RPMI8226 (cell line): ENCODE data around the gene CADM4.
A peak's percentile ranks its signal among the peaks of the same experiment; 100 is the strongest.
"Not testable (repeated sequence)": the region's sequence is repeated elsewhere in the genome, so short reads cannot be mapped to it uniquely, and the experiment has no call there.

Experiments
- DNase-seq: peaks from one replicate; pipeline ENCODE4 v3.0.0-alpha.2; 2015

The CADM4 gene

DNA sequence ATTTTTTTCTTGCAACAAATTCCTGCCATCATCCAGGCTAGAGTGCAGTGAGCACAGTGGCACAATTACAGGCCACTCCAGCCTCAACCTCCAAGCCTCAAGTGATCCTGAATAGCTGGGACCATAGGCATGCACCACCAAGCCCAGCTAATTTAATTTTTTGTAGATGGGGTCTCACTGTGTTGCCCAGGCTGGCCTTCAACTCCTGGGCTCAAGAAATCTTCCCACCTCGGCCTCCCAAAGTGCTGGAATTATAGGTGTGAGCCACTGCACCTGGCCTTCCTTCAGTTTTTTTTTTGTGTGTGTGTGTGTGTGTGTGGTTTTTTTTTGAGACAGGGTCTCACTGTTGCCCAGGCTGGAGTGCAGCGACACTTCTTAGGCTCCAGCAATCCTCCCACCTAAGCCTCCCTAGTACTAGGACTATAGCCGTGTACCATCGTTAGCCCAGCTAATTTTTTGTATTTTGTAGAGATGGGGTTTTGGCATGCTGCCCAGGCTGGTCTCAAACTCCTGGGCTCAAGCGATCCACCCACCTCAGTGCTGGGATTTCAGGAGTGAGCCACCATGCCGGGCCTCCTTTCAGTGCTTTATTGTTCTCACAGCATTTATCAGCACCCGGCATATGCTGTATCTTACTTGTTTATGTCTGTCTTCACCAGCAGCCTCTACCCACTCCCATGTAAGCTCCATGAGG, 33.6 kb downstream of the CADM4 start:
- DNase-seq, result no peak

DNA sequence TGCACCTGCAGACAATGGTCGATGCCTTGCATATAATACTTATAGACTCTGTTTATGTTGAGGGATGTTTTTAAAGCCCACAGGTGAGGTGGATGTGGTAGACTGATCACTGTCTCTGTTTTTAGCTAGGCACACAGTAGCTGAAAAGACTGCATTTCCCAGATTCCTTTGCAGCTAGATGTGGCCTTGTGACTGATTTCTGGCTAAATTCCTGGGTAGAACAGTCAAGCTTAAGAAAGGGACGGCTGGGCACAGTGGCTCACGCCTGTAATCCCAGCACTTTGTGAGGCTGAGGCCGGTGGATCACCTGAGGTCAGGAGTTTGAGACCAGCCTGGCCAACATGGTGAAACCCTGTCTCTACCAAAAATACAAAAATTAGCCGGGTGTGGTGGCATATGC, 39.3 kb downstream of the CADM4 start:
- DNase-seq, result not testable (repeated sequence)

DNA sequence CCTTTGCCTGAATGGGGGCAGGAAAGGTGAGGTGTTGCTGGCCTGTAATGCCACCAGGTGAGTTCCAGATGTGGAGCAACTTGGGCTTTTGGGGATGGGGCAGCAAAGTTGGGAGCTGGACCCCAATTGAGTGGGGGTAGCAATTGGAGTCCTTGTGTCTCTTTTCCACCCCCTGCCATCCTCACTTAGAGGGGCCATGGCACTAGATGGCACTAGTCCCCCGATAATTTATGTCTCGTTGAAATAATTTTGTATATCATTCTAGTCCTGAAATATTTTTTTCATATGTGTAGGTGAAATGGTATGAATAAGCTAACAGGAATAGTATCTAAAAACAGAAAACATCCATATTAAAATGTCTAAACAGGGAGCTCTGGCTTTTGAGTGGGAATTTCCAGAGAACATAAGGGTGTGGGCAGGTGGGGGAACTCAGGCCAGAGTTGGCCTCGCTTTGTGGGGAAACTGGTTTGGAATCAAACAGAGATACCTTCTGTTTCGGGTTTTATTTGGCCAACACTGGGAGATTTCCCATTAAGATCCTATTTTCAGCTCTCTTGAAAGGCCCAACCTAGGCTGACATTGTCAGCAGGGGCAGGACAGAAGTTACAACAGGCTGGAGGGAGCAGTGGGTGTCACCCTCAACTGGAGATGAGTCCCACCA, 39.9 kb downstream of the CADM4 start:
- DNase-seq, result no peak

DNA sequence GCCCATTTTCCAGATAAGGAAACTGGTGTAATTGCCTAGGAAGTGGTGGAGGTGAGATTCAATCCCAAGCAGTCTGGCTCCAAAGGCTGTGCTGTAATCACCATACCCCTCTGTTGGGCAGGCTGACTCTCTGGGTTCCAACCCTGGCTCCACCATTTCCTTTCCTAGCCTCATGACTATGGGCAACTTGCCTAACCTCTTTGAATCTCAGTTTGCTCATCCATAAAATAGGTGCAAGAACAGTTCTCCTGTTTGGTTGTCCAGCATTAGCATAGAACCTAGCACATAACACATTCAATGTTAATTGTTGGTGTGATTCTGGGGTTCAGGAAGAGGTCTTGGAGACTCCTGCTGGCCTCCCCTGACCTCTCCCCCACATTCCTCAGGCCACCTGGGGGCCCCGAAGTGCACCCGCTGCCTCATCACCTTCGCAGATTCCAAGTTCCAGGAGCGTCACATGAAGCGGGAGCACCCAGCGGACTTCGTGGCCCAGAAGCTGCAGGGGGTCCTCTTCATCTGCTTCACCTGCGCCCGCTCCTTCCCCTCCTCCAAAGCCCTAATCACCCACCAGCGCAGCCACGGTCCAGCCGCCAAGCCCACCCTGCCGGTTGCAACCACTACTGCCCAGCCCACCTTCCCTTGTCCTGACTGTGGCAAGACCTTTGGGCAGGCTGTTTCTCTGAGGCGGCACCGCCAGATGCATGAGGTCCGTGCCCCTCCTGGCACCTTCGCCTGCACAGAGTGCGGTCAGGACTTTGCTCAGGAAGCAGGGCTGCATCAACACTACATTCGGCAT, 41.0 kb downstream of the CADM4 start:
- DNase-seq, result no peak

DNA sequence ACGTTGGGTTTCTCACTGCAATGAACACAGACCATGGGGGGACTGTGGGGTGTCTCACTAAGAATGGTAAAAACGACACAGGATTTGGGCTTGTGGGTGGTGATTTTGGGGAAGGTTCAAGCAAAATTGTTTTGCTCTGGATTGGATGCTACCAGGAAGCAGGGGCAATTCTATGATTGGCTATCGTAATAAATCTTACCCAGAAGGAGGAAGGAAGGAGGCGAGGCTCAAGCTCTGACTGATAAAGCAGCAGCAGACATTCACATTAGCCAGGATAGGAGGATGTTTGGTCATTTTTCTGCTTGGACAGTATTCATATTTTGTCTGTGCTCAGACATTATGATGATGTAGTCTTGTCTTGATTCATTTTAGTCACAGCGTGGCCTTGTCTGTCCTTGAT, 41.8 kb downstream of the CADM4 start:
- DNase-seq, result no peak

DNA sequence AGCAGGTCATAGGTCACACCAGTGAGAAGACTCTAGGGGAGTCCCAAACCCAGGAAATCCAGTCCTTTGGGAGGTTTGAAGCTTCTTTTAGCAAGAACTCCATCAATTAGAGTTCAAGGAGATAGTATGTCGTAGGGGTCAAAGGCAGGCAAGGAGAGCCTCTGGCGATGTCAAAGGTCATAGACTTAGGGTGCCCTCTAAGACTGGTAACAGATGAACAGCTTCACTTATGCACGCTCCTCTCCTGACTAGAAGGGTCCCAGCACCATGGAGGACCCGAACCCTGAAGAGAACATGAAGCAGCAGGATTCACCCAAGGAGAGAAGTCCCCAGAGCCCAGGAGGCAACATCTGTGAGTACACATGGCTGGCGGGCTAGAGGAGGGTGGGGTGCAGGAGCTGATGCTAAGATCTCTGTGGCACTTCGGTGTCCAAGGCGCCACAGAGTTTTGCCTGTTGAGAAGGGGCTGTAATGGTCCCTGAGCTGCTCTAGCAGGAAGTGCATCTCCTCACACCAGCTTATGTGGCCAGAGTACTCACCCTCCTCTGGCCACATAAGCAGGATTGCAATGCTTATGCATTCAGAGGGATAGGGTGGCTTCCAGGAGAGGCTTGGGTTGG, 42.7 kb downstream of the CADM4 start:
- no peak for DNase-seq

DNA sequence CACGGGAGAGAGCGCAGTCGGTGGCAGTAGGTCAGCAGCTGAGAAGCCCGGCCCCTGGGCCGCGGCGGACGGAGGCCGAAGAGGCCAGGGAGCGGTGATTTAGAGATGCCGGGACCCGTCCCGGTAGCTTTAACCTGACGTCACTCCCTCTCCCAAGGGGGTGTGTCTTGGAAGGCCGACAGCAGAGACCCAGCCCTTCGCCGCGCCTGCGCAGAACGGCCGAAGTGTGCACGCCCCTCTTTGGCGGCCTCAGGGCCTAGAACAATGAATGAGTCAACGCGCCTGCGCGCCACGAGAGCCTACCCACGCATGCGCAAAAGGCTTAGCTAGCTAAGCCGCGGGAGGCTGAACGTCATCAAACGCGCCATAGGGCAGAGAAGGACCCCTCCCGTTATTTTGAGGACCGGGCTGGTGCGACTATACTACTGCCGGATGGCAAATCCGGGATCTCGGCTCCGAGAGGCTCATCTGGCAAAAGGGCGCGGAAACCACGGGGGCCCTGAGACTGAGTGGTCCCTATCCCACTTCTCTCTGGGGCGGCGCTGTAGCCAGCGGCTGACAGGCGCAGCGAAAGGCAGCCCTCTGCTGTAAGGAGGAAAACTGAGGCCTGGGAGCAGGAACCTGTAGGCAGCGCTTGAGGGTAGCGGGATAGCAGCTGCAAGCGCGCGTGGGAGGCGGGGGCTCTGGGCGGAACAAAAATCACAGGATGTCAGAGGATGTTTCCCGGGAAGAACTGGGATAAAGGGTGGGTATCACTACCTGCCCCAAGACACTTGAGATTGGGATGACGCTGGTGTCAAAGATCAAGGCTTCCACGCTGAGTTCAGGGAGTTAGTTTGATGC, 43.4 kb downstream of the CADM4 start, which contains the start of the genes IRGQ and ZNF576:
TSS of gene IRGQ (minus strand) at position 136 of the 843 bp plus-strand sequence. CDS start 796 bp downstream, outside the sequence.
TSS of gene ZNF576 (plus strand) at position 597 of the 843 bp plus-strand sequence. CDS start 514 bp downstream, outside the sequence.
- DNase-seq, result peak; percentile 99

DNA sequence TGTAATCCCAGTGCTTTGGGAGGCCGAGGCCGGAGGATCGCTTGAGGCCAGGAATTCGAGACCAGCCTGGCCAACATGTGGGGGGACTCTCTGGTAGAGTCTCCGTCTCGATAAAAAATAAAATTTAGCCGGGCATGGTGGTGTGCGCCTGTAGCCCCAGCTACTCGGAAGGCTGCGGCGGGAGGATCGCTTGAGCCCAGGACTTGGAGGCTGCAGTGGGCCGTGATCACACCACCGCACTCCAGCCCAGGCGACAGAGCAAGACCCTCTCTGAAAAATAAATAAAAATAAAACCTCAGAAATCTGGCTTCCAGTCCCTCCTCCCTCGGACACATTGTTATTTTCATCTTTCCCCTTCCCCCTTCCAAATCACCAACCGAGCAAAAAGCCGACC, 44.0 kb downstream of the CADM4 start:
- peak; percentile 11 for DNase-seq

DNA sequence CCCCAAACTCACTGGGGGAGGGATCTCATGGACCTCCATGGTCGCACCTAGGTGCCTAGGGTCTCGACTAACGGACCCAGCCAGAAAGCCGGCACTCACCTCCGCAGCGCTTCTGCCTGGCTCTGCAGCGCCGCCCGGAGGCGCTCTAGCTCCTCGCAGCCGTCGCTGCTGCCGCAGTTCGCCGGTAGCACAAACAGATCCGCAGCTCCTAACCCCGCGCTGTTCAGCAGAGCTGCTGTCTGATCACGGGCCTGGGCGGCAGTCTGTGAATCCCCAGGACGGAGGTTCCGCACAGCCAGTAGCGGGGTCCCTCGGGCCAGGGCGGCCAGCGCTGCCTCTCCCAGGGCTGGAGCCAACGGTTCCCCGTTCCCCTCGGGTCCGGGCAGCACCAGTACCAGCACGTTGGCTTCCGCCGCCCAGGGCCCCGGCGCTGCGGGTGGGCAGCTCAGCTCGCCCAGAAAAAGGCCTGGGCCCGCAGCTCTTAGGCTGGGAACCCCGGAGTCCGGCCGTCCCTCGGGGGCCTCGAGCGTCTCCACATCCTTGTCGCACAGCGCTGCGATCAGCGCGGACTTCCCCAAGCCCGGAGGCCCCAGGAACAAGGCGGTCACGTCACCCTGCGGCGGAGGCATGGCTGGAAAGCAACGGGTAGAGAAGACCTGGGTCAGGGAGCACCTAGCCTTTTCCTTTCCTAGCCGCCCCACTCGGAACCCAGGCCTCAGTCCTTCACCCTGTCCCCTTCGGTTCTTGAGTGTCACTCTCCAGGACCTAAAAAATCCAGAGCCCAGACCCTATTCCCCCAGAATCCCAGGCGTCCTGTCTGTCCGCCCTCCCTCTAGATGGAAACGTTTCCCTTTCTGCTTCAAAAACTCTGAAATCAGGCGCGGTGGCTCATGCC, 44.7 kb downstream of the CADM4 start:
- DNase-seq, result peak; percentile 73

DNA sequence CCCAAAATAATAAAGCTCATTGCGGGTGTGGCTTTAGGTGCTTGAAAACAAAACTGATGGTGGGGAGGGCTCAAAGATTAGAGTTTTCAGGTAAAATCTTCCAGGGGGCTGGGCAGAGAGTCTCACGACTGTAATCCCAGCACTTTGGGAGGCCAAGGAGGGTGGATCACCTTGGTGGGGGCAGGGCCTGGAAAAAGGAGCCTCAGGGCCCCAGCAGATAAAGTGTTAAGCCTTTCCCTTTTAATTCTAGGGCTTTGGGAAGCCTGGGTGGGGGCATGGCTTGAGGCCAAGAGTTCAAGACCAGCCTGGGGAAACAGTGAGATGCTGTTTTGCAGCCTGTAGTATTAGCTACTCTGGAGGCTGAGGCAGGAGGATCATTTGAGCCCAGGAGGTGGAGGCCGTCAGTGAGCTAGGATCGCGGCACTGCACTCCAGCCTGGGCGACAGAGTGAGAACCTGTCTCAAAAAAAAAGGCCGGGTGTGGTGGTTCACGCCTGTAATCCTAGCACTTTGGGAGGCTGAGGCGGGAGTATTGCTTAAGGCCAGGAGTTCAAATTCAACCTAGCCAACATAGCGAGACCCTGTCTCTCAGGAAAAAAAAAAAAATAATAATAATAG, 45.5 kb downstream of the CADM4 start:
- no peak for DNase-seq

DNA sequence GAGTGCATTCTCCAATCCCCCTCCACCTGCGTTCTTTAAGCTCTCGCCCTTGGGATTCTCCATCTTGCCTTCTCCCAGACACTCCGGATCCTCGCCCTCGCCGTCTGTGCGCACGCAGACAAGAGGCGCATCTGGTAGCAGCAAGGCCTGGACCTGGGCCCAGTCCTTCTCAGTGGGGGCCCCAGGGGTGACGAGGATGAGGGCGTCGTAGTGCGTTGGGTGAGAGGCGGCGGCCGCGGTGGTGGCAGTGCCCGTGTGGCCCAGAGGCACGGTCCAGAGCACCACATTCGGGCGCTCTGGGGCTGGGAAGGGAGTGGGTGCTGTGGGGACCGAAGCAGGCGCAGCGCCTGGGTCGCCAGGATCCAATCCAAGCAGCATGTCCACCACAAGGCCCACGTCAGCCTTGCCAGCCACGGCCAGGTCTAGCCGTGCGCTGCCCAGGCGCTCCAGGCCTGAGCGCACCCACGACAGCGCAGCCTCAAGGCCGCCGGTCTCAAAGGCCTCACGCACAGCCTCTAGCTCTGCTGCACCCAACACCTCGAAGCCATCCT, 46.8 kb downstream of the CADM4 start:
- DNase-seq, result no peak

DNA sequence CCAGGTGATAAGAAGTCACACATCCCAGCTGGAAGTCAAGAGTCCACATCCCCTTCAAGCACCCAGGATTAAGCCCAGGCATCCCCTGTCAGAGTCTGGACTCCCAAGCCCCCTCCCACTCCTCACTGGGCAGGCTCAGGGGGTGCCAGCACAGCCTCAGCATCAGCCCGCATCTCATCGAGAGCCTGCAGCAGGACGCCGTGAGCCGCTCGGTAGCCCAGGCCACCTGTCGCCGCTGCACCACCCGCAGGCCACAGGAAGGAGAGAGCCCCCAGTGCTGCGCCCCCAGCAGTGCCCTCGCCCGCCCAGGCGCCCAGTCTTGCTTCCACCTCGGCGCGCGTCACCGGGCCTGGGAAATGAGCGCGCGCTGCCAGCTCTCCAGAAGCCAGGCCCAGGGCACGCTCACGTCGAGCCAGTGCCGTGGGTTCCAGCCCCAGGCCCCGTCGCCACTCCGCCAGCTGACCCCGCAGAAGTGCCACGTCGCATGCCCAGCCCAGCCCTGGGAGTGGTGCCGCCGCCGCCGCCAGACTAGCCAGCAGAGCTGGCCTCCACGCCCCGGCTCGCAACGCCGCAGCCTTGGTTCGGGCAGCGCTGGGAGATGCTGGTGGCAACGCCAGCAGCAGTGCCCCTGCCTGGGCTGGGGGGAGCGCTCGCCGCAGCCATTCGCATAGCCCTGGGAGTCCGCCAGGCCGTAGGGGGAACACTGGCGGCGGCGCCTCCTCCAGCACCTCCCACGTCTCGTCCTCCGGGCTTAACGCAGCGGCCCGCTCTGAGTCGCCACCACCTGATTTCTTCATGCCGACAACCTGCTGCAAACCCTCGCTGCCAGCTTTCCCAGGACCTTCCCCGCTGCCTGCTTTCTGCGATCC, 47.5 kb downstream of the CADM4 start:
- no peak for DNase-seq

DNA sequence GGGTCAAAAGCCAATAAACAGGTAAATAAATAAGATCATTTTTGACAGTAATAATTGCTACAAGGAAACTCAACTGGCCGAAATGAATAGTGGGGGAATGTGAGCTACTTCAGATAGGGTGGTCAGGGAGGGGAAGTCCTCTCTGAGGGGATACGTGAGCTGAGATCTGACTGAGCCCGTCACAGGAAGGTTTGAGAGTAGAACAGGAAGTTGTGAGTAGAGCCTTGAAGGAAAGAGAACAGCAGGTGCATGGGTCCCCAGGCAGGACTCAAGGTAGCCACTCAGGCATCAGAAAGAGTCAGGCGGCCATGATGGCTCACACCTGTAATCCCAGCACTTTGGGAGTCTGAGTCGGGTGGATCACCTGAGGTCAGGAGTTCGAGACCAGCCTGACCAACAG, 50.0 kb downstream of the CADM4 start:
- no peak for DNase-seq

DNA sequence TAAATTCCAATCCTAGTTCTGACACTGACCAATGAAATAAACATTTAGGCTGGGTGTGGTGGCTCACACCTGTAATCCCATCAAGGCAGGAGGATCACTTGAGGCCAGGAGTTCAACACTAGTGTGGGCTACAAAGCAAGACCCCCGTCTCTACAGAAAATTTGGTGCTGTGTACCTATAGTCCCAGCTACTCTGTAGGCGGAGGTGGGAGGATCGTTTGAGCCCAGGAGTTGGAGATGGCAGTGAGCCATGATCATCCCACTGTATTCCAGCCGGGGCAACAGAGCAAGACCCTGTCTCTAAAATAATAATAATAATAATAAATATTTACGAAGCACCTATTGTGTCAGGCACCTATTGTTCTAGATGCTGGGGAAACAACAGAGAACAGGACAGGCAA, 50.4 kb downstream of the CADM4 start:
- no peak for DNase-seq

DNA sequence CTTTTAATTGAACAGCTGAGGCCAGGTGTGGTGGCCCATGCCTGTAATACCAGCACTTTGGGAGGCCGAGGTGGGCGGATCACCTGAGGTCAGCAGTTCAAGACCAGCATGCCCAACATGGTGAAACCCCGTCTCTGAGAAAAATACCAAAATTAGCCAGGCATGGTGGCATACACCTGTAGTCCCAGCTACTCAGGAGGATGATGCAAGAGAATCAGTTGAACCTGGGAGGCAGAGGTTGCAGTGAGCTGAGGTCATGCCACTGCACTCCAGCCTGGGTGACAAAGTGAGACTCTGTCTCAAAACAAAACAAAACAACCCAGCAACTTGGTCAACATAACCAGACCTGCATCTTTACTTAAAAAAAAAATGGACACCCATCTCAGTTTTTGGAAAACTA, 52.6 kb downstream of the CADM4 start:
- not testable (repeated sequence) for DNase-seq

DNA sequence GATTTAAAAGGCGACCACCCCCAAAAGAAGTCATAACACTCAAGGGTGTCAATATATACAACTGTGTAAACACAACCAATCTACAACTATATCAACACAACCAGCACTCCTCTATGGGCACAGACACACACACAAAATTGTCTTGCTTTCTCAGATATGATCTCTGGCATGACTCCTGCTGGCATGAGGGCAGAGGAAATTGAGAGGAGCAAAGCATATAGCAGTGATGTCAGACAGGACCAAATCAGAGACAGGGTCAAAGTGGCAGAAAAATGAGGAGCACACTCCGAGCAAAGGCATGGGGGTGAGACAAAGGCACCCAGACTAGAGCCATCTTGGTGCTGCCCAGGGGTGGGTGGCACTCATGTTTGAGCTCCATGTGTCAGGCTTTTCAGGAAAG, 53.3 kb downstream of the CADM4 start:
- DNase-seq, result no peak

DNA sequence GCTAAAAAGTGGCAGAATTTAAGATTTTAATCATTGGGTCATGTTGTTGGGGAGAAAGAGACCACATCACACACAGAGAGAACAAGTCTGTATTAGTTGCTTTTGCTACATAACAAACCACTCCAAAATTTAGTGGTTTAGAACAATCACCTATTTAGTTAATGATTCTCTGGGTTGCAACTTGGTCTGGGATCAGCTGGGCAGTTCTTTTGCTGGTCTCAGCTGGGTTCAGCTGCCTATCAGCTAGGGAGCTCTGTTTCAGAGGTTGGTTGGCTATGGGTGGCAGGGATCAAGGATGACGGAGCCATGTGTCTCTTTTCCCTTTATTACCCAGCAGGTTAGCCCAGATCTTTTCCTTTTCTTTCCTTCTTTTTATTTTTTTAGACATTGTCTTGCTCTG, 55.2 kb downstream of the CADM4 start:
- no peak for DNase-seq

DNA sequence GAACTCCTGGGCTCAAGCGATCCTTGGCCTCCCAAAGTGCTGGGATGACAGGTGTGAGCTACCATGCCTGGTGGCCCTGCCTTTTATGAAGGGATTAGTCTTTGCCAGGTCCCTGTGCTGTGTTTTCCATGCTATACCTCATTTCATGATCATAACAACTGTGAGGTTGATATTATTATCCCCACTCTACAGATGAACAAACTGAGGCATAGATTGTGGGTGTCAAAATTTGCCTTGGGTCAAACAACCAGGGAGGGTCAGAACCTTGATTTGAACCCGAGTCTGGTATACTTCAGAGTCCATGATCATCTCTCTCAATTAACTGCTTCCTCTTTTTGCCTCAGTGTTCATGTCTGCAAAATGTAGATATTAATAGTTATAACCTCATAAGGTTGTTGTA, 57.2 kb downstream of the CADM4 start:
- DNase-seq, result no peak

DNA sequence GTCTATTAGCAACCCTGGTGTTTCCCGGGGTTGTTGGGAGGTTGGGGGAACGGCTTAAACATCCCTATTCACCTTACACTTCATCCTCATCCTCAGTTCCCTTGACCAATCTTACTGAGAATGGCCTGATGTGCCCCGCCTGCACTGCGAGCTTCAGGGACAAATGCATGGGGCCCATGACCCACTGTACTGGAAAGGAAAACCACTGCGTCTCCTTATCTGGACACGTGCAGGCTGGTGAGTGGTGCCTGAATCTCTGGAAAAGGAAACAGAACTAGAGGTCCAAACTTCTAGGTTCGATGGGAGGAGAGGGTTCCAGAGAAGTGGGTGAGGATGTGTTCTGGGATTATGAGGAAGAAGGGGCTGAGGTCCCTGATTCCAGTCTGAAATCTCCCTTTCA, 58.2 kb downstream of the CADM4 start:
- DNase-seq, result no peak
